Activated naive CD8-positive, alpha-beta T cell treated with anti-CD3 and anti-CD28 coated beads, Interleukin-2, amount 10 ng/mL, durations not matched to agents 7 days and 5 days (primary cell): Measurements from ENCODE around the gene ATP5IF1. TPM values are rescaled to one million over a fixed set of nuclear protein-coding genes. Genes with fewer than 3 reads are reported as not detected.

ENCODE experiments used
- ATAC-seq: fragments of 150-1000 bp; cut with Tn5 transposase; one replicate; pipeline ENCODE4 v1.10.0; 2021; ENCODE audit warnings: low read depth, moderate library complexity
- POLR2A ChIA-PET: fragments of 350-600 bp; sonication (Branson Sonifier 250); formaldehyde crosslinking; loops from one replicate; lab custom pipeline; 2021; ENCODE audit warnings: antibody characterized with exemption; lab: Charles Lee
- DNase-seq: peaks from one replicate; pipeline ENCODE4 v3.0.0; 2021
- H3K27ac Mint-ChIP-seq: one replicate; pipeline ENCODE4 v1.8.0; 2022; ENCODE audit warnings: mild to moderate bottlenecking, mixed read lengths
- H3K27me3 Mint-ChIP-seq: one replicate; pipeline ENCODE4 v1.8.0; 2022; ENCODE audit warnings: mild to moderate bottlenecking, moderate library complexity, mixed read lengths
- H3K36me3 Mint-ChIP-seq: one replicate; pipeline ENCODE4 v1.8.0; 2021; ENCODE audit warnings: mild to moderate bottlenecking, mixed read lengths
- H3K4me1 Mint-ChIP-seq: one replicate; pipeline ENCODE4 v1.8.0; 2021; ENCODE audit warnings: mixed read lengths
- H3K4me3 Mint-ChIP-seq: one replicate; pipeline ENCODE4 v1.8.0; 2022; ENCODE audit warnings: mild to moderate bottlenecking, moderate library complexity, mixed read lengths
- H3K9me3 Mint-ChIP-seq: one replicate; pipeline ENCODE4 v1.8.0; 2021; ENCODE audit warnings: mixed read lengths
- total RNA-seq, 2 experiments: library from RNA; stranded (reverse); gene quantifications; one replicate each; pipeline ENCODE4 v1.2.3, GENCODE V29; 2021

The ATP5IF1 gene
- total RNA-seq, 2 experiments from 2014 or later: 209 to 222 TPM

DNA sequence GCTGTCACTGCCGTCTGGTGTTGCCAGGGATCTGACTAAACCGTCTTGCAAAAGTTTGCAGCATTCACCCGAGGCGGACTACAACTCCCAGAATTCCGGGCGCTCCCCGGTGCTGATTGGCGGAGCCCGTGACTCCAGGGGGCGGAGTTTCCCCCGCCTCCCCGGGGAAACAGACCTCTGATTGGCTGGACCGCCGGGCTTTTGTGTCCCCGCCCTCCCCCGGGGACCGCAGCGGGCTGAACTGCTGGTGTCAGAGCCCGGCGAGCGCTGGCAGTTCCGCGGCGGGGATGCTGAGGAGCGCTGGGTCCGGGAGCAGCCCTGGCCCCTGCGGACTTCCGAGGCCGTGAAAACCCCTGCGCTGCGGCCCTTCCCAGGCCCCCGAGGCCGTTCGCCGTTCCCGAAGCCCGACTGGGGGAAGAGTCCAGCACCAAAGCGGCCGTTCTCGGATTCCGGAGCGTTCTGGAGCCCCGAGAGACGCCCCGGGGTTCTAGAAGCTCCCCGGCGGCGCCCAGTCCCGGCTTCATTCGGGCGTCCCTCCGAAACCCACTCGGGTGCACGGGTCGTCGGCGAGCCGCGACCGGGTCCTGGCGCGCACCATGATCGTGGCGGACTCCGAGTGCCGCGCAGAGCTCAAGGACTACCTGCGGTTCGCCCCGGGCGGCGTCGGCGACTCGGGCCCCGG is 23.5 kb downstream of the ATP5IF1 start, which contains the start of gene SESN2:
TSS of gene SESN2 (plus strand) at position 267 of the 682 bp plus-strand sequence. CDS start at position 597, 330 bp downstream.
- DNase-seq (peak; percentile 99), ATAC-seq (peak; percentile 88)
- Mint-ChIP-seq H3K4me1 (peaks cover 32% of the 10 kb centered on the region), H3K36me3 (peaks cover 3% of the 10 kb centered on the region), H3K27me3 (no peaks in the 10 kb centered on the region), H3K9me3 (no peaks in the 10 kb centered on the region), H3K27ac (peak within 1 kb of the TSS; percentile 98), H3K4me3 (peak within 1 kb of the TSS; percentile 79)
- POLR2A ChIA-PET: interaction anchor here (0.5 to 7.1 kb wide), 18 partner anchors 11 to 436 kb away, joined by 3 to 122 read pairs (median 4); partner anchors contain the start of genes ATP5IF1, MED18, PHACTR4 and TAF12

DNA sequence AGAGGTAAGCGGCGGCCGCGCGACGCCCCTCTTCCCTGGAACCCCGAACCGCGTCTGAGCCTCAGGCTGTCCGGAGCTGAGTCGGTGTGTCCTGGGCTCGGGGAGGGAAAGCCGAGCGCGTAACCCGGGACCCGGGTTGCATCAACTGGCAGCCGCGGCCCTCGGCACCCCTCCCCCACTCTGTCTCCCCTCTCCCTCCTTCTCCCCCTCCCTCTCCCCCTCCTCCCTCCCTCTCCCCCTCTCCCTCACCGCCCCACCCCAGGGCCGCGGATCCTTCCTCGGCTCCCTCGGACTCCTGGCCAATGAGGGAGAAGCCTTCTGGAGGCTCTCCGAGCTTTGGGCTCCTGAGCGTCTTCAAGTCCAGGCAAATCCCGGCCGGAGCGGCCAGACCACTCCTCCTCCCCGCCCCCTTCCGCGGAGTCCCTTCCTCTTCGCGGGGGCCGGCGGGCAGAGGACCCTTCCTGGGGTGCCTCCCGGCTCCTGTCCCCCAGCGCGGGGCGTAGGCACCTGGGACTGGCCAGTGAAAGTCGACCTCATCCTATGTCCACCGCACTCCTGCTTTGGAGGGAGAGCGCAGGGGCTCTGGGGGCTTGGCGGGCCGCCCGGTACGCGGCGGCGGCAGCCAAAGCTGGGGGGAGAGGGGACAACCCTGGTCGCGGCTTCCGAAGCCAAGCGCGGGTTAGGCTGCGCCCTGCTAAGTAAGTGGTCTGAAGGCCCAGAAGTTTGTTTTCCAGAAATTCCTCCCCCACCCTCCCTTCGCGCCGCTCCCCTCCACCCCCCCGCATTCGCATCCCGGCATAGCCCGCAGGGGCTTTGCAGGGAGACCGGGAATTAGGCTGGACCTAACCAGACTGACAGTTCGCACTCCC is 24.2 kb downstream of the ATP5IF1 start:
- Mint-ChIP-seq H3K4me1 (peaks cover 32% of the 10 kb centered on the region), H3K9me3 (no peaks in the 10 kb centered on the region), H3K4me3 (peak overlapping the region; percentile 79), H3K27ac (peak overlapping the region; percentile 35), H3K36me3 (peaks cover 3% of the 10 kb centered on the region), H3K27me3 (no peaks in the 10 kb centered on the region)
- DNase-seq (peak; percentile 62), ATAC-seq (no peak)
- POLR2A ChIA-PET: interaction anchor here (0.5 to 7.1 kb wide), 19 partner anchors 12 to 435 kb away, joined by 3 to 122 read pairs (median 4); partner anchors contain the start of genes ATP5IF1, MED18, PHACTR4 and TAF12

DNA sequence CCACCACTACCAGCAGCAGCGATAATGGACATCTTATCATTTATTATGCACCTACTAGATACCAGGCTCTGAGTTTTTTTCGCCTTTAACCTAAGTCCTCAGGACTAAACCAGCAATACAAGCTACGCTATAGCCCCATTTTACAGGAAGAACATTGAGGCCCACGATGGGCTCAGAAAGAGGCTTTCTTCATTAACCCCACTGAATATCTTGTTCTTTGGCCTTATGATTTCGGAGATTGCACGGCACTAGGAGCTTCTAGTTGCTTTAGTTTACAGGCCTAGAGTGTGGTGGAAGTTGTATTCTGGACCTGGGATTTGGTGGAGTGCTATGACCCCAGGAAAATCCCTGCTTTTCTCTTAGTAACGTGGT is 24.9 kb downstream of the ATP5IF1 start:
- Mint-ChIP-seq H3K4me1 (peaks cover 32% of the 10 kb centered on the region), H3K27ac (peak overlapping the region; percentile 35), H3K4me3 (peak overlapping the region; percentile 79), H3K27me3 (no peaks in the 10 kb centered on the region), H3K9me3 (no peaks in the 10 kb centered on the region), H3K36me3 (peaks cover 3% of the 10 kb centered on the region)
- DNase-seq (no peak), ATAC-seq (no peak)
- POLR2A ChIA-PET: interaction anchor here (0.6 to 7.1 kb wide), 9 partner anchors 11 to 383 kb away, joined by 3 to 122 read pairs (median 7); partner anchors contain the start of genes ATP5IF1, MED18 and PHACTR4

DNA sequence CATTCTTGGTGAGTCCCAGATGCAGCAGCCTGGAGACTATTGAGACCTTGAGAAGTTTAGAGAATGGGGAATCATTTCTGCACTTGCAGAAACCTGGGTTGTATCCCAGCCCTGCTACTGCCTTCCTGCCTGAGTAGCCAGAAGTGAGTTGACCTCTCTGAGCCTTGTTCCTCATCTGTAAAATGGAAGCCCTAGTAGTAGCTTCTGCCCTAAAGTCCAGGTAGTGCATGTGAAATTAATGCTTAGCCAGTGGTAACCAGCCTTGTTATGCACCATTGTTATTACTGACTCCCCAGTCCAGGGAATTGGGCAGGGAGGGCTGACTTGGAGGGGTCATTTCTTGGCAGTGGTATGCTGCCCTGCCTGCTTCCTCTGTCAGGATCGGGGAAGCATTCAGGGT is 29.0 kb downstream of the ATP5IF1 start:
- Mint-ChIP-seq H3K27me3 (no peaks in the 10 kb centered on the region), H3K4me3 (no peak overlapping the region), H3K36me3 (peaks cover 4% of the 10 kb centered on the region), H3K4me1 (peaks cover 15% of the 10 kb centered on the region), H3K9me3 (no peaks in the 10 kb centered on the region), H3K27ac (no peak overlapping the region)
- DNase-seq: no peak
- POLR2A ChIA-PET: no interaction called here
- no peak for ATAC-seq

DNA sequence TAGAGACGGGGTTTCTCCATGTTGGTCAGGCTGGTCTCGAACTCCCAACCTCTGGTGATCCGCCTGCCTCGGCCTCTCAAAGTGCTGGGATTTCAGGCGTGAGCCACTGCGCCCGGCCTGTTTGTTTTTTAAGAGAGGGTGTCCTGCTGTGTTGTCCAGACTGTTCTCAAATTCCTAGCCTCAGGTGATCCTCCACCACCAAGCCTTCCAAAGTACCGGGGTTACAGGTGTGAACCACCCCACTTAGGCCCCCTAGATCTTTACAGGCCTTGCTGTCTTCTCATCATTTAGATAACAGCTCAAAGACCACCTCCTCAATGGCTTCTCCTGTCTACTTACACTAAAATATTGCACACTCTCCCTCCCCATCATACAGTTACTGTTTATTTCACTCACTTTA is 29.7 kb downstream of the ATP5IF1 start:
- Mint-ChIP-seq H3K27ac (no peak overlapping the region), H3K27me3 (no peaks in the 10 kb centered on the region), H3K36me3 (peaks cover 4% of the 10 kb centered on the region), H3K9me3 (no peaks in the 10 kb centered on the region), H3K4me3 (no peak overlapping the region), H3K4me1 (peaks cover 14% of the 10 kb centered on the region)
- ATAC-seq (no peak), DNase-seq (no peak)
- POLR2A ChIA-PET: no interaction called here

DNA sequence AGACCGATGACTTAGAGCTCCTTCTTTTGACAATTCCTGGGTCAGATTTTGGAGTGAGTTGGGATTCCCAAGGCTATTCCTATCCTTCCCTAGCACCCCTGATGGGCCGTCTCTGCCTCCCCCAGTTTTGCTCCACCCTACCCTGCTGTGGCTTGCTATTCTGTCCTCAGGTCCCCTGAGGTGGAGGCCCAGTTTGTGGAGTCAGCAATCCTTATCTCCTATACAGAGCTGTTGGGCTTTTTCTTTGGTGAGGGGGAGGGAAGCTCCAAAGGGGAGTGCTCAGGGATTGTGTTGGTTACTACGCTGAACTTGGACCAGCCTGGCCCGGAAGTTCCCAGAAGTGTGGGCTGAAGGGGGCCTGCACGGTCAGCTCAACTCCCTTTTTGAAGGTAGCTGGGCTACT is 31.0 kb downstream of the ATP5IF1 start:
- H3K36me3 Mint-ChIP-seq: peaks cover 6% of the 10 kb centered on the region
- POLR2A ChIA-PET: interaction anchor here (1.3 kb wide), 1 partner anchor 62 kb away, joined by 3 read pairs; the partner anchor contains the start of gene MED18
- H3K9me3 Mint-ChIP-seq: no peaks in the 10 kb centered on the region

DNA sequence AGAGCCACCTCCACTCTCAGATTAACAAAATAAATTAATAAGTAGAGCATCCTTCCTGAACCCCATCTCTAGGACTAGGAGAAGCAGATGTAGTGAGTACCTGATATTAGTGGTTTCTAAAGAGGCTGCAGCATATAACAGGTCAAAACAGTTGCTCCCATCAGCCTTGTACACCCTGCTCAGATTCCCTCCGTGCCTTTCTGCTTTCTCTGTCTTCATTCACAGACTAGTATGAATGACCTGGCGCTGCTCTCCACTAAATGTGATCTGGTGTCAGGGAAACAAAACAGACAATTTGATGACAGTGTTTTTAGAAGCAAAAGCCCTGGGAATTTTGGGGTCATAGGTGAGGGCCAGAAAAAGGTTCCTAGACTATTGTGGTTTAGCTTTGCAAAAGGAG is 31.7 kb downstream of the ATP5IF1 start:
- peaks cover 6% of the 10 kb centered on the region for H3K36me3 Mint-ChIP-seq
- H3K4me3 Mint-ChIP-seq: no peak overlapping the region
- POLR2A ChIA-PET: interaction anchor here (1.1 to 1.3 kb wide), 2 partner anchors 11 to 61 kb away, joined by 3 to 4 read pairs; partner anchors contain the start of gene MED18
- no peak overlapping the region for H3K27ac Mint-ChIP-seq
- no peaks in the 10 kb centered on the region for H3K9me3 Mint-ChIP-seq
- peaks cover 4% of the 10 kb centered on the region for H3K4me1 Mint-ChIP-seq
- ATAC-seq (no peak), DNase-seq (no peak)
- no peaks in the 10 kb centered on the region for H3K27me3 Mint-ChIP-seq

More for the DNA sequence above, 31.0 kb downstream of the ATP5IF1 start:
- no peak overlapping the region for H3K27ac Mint-ChIP-seq
- no peak for DNase-seq
- H3K27me3 Mint-ChIP-seq: no peaks in the 10 kb centered on the region
- H3K4me3 Mint-ChIP-seq: no peak overlapping the region
- peaks cover 6% of the 10 kb centered on the region for H3K4me1 Mint-ChIP-seq
- ATAC-seq: no peak

DNA sequence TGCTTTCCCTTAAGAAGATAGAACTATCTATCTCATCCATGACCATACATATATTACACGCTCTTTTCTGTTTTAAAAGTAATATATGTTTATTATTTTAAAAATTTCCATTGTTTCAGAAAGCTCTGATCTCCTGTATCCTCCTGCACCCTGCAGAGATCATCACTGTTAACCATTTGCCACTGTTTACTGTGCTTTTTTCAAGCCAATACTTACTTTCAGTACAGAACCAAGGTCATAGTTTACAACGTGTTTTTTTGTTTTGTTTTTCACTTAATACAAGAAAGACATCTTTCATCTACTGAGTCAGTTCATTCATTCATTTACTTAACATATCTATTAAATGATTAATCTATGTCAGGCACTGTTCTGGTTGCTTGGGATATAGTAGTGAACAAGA is 33.6 kb downstream of the ATP5IF1 start:
- Mint-ChIP-seq H3K36me3 (peaks cover 5% of the 10 kb centered on the region), H3K27me3 (no peaks in the 10 kb centered on the region), H3K9me3 (no peaks in the 10 kb centered on the region), H3K4me1 (no peaks in the 10 kb centered on the region), H3K4me3 (no peak overlapping the region), H3K27ac (no peak overlapping the region)
- no peak for DNase-seq
- no peak for ATAC-seq
- POLR2A ChIA-PET: interaction anchor here (0.6 to 1.4 kb wide), 2 partner anchors 8 to 21 kb away, joined by 3 to 4 read pairs; no protein-coding TSS in a partner anchor

DNA sequence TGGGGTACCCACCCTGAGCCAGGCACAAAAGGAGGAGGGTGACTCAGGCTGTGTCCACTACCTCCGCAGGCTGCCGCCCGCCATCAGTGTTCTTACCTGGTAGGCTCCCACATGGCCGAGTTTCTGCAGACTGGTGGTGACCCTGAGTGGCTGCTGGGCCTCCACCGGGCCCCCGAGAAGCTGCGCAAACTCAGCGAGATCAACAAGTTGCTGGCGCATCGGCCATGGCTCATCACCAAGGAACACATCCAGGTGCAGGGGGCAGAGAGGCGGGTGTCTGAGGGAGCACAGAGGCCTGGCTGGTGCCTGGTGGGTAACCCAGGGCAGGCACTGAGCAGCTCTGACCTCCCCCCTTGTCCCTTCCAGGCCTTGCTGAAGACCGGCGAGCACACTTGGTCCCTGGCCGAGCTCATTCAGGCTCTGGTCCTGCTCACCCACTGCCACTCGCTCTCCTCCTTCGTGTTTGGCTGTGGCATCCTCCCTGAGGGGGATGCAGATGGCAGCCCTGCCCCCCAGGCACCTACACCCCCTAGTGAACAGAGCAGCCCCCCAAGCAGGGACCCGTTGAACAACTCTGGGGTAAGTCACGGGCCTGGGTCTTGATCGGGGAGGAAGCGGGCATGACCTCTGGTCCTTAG is 36.4 kb downstream of the ATP5IF1 start:
- no peak for DNase-seq
- no peaks in the 10 kb centered on the region for H3K27me3 Mint-ChIP-seq
- H3K27ac Mint-ChIP-seq: no peak overlapping the region
- ATAC-seq: no peak
- peaks cover 9% of the 10 kb centered on the region for H3K36me3 Mint-ChIP-seq
- H3K9me3 Mint-ChIP-seq: no peaks in the 10 kb centered on the region
- no peaks in the 10 kb centered on the region for H3K4me1 Mint-ChIP-seq
- POLR2A ChIA-PET: interaction anchor here (2.1 kb wide), 1 partner anchor 12 kb away, joined by 6 read pairs; the partner anchor contains the start of gene SESN2
- no peak overlapping the region for H3K4me3 Mint-ChIP-seq

DNA sequence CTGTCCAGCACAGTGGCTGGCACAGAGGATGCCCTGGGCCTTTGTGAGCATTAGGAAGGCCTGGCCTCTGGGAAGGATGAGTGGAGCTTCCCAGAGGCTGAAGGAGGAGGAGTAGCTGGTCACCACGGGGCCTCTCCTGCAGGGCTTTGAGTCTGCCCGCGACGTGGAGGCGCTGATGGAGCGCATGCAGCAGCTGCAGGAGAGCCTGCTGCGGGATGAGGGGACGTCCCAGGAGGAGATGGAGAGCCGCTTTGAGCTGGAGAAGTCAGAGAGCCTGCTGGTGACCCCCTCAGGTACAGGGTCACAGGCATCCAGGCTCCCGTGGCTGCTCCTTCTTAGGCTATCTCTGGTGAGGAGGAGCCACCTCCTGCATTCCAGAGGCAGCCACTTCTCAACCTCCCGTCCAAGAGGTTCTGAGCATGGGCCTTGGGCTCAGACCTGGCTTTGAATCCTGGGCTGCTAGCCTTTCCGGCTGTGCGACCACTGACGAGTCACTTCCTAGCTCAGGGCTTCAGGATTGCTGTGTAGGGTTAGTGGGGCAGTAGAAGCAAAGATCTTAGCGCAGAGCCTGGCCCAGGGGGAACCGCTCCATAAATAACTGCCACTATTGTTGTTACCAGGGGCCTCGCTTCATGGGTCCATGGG is 37.4 kb downstream of the ATP5IF1 start:
- POLR2A ChIA-PET: no interaction called here
- Mint-ChIP-seq H3K27ac (no peak overlapping the region), H3K27me3 (no peaks in the 10 kb centered on the region), H3K36me3 (peaks cover 11% of the 10 kb centered on the region), H3K4me3 (no peak overlapping the region), H3K4me1 (no peaks in the 10 kb centered on the region), H3K9me3 (no peaks in the 10 kb centered on the region)
- no peak for ATAC-seq
- DNase-seq: no peak

DNA sequence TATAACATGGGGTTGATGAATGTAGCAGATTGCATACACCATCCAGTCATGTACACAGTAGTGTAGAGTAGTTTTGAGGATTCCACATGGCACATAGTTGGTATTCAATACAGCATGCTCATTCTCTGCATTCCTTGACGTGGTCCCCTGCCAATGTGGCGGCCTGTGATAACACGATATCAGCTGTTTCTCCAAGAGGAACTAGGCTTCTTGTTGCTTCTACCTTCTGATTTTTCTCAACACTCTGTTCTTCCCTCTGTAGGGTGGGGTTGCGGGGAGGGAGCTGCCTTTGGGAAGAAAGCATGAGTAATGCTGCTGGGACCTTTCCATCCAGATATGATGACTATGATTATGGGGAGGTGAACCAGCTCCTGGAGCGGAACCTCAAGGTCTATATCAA is 42.8 kb downstream of the ATP5IF1 start:
- no peaks in the 10 kb centered on the region for H3K9me3 Mint-ChIP-seq
- DNase-seq (no peak), ATAC-seq (no peak)
- H3K27me3 Mint-ChIP-seq: no peaks in the 10 kb centered on the region
- POLR2A ChIA-PET: no interaction called here
- H3K4me1 Mint-ChIP-seq: peaks cover 12% of the 10 kb centered on the region
- no peak overlapping the region for H3K4me3 Mint-ChIP-seq
- no peak overlapping the region for H3K27ac Mint-ChIP-seq
- peaks cover 28% of the 10 kb centered on the region for H3K36me3 Mint-ChIP-seq

DNA sequence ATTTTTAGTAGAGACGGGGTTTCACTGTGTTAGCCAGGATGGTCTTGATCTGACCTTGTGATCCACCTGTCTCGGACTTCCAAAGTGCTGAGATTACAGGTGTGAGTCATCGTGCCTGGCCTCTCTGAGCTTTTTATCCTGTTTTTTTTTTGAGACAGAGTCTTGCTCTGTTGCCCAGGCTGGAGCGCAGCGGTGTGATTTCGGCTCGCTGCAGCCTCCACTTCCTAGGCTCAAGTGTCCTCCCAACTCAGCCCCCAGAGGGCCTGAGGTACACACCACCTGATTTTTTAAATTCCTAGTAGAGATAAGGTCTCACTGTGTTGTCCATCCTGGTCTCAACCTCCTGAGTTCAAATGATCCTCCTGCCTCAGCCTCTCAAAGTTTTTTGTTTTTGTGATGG is 43.8 kb downstream of the ATP5IF1 start:
- Mint-ChIP-seq H3K4me1 (peaks cover 12% of the 10 kb centered on the region), H3K4me3 (no peak overlapping the region), H3K36me3 (peaks cover 28% of the 10 kb centered on the region), H3K27me3 (no peaks in the 10 kb centered on the region), H3K27ac (no peak overlapping the region), H3K9me3 (no peaks in the 10 kb centered on the region)
- POLR2A ChIA-PET: interaction anchor here (0.9 to 1.0 kb wide), 2 partner anchors 31 to 49 kb away, joined by 3 to 4 read pairs; partner anchors contain the start of gene MED18
- no peak for ATAC-seq
- no peak for DNase-seq
